HG02588 (cell line): ENCODE measurements around the gene FAM135A.
"Not testable (repeated sequence)": the region's sequence is repeated elsewhere in the genome, so short reads cannot be mapped to it uniquely, and the experiment has no call there.

Source experiments
- ATAC-seq: cut with Tn5 transposase; IDR thresholded peaks from one replicate; pipeline ENCODE4 v1.9.1; 2021; ENCODE audit warnings: mild to moderate bottlenecking, moderate library complexity; ENCODE audit not compliant: unreplicated experiment

Gene FAM135A

DNA sequence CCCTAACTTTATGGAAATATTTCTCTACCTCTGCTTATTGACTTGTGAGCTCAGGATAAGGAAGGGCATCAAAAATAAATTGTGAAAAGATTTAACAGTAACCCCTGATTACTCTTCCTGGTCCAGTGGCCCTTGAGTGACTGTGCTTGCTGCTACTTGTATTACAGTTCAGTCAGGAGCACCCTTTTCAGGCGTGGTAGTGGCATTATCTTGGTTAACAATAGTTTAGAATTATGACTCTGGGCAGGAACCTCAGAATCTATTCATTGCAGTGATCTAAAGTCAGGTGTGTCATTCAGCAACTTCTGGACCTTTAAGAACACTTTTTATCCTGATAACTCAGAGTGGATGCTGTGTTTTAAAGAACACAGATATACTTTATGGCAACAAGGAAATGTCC is 43.4 kb downstream of the FAM135A start:
- ATAC-seq, result no peak

DNA sequence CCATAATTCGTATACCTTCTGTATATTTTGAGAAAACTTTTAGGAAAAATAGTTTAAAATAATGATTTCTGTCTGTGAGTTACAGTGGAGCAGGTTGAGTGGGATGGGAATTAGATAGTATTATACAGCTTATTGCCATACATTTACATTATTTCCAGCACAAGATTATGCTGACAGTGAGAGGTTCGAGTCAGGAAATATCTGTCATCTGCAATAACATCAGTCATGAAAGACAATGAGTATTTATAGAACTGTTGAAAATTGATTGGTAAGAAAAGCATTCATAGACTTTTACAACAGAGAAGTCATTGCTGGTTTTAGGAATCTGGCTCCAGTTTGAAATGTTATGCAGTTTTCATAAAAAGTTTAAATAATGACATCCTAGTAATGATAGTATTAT is 45.9 kb downstream of the FAM135A start:
- ATAC-seq, result no peak

DNA sequence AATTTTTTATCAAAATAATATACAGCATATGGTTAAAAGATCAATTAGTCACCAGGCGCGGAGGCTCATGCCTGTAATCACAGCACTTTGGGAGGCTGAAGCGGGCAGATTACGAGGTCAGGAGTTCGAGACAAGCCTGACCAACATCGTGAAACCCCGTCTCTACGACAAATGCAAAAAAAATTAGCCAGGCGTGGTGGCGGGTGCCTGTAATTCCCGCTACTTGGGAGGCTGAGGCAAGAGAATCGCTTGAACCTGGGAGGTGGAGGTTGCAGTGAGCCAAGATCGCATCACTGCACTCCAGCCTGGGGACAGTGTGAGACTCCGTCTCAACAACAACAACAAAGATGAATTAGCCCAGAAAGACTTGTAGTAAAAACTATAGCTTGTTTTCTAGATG is 46.4 kb downstream of the FAM135A start:
- not testable (repeated sequence) for ATAC-seq

DNA sequence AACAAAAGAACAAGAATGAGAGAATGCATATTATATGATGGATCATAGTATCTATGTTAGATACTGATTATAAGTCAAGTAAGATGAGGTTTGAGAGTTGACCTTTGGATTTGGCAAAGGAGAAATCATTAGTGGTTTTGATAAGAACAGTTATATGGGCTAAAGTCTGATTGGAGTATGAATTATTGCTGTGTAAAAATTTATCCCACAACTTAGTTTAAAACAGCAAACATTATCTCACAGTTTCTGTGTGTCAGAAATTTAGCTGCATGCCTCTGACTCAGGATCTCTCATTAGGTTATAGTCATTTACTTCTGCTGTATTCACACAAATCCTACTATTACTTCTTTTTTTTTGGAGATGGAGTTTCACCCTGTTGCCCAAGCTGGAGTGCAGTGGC is 56.7 kb downstream of the FAM135A start:
- no peak for ATAC-seq

DNA sequence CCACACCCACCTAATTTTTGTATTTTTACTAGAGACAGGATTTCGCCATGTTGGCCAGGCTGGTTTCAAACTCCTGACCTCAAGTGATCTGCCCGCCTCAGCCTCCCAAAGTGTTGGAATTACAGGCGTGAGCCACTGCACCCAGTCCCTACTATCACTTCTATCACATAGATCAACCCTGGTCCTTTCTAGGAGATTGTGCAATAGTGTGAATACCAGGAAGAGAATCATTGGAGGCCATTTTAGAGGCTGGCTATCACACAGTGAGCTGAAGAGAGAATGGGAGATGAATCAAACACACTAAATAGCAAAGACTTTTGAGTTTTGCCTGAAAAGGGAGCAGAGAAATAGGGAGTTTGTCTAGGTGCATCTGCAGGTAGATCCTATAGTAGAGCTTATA is 57.2 kb downstream of the FAM135A start:
- not testable (repeated sequence) for ATAC-seq

DNA sequence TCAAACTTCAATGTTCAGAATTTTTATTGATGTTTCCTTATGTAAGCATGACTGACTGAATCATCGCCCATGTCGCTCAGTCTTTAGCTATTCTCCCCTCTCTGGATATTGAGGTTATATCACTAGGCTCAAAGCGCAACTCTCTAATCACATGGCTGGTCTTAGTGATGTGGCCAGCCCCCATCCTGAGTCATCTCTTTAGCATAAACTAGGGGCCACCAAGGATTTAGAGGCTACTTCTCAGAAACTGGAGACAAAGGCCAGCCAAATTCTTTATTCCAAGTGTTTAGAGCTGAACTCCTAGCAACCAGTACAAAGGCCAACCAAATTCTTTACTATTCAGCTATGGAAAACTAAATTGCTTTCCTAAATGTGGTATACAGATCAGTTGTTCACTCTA is 61.4 kb downstream of the FAM135A start:
- no peak for ATAC-seq

DNA sequence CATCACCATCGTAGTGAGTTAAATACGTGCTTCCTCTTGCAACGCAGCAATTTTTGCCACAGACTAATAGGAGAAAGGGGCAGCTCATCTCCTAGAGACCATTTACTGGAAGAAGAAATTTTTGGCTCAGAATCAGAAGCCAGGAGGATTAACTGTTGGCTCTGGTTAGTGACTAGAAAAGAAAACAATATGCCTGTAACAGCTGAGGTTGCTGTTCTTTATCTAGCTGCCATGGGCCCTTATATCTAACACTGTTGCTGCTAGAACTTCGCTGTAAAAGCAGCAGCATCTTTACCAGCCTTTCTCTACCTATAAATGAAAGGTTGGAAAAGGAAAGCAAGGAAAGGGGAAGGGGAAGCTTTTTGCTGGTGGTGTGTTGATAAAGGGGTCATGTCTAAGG is 65.9 kb downstream of the FAM135A start:
- ATAC-seq, result no peak

DNA sequence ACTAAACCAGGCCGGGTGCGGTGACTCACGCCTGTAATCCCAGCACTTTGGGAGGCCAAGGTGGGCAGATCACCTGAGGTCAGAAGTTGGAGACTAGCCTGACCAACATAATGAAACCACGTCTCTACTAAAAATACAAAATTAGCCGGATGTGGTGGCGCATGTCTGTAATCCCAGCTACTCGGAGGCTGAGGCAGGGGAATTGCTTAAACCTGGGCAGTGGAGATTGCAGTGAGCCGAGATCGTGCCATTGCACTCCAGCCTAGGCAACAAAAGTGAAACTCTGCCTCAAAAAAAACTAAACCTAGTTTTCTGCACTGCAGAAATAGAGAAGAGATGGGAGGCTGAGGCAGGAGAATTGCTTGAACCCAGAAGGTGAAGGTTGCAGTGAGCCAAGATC is 73.3 kb downstream of the FAM135A start:
- not testable (repeated sequence) for ATAC-seq

DNA sequence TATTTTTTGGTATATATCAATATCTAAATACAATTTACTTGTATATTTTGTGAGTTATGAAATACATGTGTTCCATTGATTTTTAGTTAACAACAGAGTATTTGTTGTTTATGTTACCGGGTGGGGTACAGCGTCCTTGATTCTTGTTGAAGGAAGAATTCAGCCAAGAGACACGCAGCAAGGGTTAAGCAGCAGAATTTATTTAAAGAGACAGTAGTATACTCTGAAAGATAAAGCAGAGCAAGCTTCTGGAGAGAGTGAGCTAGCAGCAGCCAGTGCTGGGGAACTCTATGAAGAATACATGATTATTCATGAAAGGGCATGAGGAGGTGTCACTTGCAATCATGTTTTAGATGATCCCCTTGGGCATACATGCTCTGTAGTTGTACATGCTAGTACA is 76.1 kb downstream of the FAM135A start:
- no peak for ATAC-seq

DNA sequence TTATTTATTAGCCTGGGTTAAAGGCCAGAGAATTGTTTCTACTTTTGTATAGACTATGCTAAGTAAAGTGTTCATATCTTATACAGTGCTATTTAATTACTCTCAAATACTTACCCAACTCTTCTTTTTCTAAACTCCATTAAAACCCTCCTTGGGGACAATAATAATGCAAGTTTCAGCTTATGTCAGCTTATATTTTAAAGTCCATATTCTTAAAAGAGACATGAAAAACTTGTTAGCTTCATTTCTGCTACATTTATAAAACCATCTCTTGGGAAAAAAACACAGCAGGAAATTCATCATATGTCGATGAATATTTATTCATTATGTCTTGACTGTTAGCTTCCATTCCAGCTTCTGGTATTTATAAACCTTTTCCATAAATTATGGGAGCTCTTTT is 81.5 kb downstream of the FAM135A start:
- no peak for ATAC-seq

DNA sequence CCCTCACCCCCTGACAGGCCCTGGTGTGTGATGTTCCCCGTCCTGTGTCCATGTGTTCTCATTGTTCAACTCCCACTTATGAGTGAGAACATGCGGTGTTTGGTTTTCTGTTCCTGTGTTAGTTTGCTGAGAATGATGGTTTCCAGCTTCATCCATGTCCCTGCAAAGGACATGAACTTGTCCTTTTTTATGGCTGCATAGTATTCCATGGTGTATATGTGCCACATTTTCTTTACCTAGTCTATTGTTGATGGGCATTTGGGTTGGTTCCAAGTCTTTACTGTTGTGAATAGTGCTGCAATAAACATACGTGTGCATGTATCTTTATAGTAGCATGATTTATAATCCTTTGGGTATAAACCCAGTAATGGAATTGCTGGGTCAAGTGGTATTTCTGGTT is 82.5 kb downstream of the FAM135A start:
- ATAC-seq, result not testable (repeated sequence)

DNA sequence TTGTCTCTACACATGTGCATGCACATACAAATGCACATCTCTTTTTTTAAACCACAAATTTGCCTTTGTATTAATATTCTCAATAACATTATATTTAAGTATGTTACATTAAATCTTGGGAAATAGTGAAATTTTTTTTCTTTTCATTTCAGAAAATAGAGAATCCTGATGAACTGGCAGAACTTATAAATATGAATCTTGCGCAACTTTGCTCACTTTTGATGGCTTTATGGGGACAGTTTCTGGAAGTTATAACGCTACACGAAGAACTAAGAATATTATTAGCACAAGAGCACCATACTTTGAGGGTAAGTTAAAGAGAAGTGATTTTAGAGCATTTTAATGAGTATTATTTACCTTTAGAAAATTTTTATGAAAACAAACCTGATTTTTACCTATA is 89.2 kb downstream of the FAM135A start:
- ATAC-seq, result no peak

DNA sequence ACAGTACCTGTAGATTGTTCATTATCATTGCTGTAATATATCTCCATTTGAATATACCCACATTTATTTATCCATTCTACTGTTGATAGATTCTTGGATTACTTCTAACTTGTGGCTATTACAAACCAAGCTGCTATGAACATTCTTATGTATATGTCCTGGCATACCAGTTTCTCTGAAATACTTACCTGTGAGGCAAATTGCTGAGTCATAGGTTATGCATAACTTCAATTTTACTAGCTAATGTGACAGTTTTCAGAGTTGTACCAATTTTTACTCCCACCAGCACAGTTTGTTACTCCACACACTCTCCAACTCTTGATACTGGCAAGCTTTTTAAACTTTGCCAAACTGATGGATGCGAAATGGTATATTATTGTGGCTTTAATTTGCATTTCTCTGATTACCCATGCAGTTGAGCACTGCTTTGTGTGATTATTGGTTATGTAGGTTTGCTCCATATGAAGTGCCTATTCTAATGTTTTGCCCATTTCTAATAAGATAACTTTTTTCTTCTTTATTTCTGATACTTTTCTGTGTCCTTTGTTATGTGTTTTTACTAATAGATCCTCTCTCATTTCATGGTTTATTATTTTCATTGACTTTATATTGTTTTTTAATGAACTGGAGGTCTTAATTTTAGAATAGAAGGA is 90.6 kb downstream of the FAM135A start:
- no peak for ATAC-seq

DNA sequence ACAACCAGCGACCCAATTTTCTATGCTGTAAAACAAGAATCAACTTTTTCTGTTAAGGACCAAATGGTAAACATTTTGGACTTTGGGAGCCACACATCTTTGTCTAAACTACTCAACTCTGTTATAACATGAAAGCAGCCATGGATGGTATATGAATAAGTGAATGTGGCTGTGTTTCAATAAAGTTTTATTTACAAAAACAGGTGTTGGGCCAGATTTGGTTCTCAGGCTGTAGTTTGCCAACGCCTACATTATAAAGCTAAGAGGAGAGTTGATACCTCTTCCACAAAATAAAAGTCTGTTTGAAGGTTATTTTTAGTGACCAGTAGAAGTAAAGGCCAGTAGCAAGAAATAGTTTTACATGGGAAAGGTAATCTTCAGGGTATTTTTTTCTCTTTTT is 93.0 kb downstream of the FAM135A start:
- ATAC-seq, result no peak

DNA sequence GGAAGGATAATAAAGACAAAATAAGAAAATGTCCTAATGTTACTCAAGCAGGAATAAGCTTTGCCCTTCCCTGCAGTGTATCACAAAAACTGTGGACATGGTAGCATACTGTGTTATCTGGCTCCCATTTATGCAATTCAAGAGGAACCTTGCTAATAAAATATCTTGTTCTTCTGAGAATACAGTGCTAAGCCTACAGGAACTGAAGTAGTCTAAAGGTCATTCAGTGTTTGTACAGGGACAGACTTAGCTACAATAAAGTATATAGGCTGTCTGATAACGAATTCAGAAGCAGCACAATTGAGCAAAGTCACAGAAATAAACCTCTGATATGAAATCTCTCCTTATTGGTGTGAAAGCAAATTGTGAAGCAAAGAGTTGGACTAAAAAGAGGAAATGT is 93.9 kb downstream of the FAM135A start:
- no peak for ATAC-seq

DNA sequence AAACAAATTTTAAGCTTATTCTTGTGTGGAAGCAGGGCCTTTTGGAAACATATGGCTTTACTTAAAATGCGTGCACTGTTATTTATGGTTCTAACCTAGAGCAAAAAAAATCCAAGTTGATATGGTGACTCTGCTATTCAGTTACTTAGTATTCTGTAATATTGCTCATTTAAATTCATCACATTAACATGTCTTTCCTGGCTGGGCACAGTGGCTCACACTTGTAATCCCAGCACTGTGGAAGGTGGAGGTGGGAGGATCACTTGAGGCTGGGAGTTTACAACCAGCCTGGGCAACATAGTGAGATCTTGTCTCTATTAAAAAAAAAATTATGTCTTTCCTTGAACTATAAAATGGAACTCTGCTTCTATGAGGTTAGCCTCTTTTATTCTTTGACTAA is 95.6 kb downstream of the FAM135A start:
- ATAC-seq, result no peak

DNA sequence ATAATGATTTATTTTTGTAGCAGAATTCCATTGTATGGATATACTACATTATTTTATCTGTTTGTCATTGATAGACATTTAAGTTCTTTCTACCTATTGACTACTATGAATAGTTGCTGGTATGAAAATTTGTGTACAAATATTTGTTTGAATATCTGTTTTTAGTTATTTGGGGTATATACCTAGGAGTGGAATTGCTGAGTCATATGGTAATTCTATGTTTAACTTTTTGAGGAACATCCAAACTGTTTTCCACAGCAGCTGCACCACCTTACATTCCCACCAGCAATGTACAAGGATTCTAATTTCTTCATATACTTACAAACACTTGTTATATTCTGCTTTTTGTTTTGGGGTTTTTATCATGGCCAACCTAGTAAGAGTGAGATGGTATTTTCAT is 97.3 kb downstream of the FAM135A start:
- ATAC-seq, result no peak

DNA sequence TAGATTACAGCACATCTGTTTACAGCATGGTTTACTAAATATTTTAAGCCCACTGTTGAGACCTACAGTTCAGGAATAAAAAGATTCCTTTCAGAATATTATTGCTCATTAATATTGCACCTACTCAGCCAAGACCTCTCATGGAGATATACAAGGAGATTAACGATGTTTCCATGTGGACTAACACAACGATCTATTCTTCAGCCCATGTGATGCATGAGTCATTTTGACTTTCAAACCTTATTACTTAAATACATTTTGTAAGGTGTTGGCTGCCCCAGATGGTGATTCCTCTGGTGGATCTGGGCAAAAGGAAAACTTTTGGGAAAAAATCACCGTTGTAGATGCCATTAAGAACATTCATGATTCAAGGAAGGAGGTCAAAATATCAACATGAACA is 105.4 kb downstream of the FAM135A start:
- ATAC-seq, result no peak

DNA sequence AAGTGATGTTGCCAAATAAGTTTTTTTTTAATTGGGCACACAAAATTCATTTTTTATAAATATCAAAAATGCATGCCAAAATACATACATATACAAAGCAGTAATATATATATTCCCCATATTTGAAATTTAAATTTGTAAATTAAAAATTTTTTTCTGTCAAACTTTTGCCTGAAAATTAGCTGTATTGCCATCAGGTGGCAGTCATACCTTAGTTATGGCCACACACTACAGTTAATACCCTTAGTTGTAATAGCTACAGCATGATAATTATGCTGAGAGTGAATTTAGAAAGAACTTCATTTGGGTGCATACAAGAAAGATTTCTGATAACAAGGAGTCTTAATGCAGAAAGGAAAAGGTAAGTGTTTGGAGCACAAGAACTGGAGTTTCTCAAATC is 107.3 kb downstream of the FAM135A start:
- no peak for ATAC-seq

DNA sequence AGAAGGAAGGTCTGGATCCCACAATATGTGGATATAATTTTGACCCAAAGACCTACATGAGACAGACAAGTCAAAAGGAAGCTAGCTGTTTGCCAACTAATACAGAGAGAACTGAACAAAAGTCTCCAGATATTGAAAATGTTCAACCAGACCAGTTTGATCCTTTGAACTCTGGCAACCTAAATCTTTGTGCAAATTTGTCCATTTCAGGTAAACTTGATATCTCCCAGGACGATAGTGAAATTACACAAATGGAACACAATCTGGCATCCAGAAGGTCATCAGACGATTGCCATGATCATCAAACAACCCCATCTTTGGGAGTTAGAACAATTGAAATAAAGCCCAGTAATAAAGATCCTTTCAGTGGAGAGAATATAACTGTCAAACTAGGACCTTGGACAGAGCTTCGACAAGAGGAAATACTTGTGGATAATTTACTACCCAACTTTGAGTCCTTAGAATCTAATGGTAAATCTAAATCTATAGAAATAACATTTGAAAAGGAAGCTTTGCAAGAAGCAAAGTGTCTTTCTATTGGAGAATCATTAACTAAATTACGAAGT is 111.5 kb downstream of the FAM135A start:
- no peak for ATAC-seq

DNA sequence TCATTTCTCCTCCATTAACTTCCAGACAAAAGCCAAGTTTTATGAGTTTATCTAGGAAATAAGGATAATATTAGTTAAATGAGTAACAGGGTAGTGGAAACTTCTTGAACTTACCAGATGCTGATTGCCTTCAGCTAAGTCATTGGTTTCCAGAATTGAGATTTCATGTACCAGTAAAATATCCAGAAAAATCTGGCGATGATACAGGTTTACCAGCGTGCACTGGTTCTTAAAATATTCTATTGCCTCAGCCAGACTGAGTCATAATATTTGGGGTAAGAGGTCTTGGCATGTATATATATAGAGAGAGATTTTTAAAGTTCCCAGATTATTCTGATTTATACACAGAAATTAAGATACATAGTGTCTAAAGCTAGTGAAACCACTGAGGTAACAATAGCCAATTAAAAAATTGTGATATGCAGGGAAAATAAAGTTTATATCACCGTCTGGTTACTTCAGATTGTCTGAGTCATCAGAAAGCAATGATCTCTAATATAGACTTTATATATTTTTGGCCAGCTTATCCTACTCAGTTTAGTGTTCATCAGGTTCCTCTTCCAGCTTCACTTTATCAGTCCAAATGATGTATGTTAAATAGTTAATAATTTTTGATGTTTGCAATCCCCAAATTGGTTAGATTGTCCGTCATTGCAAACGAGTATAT is 113.9 kb downstream of the FAM135A start:
- no peak for ATAC-seq

DNA sequence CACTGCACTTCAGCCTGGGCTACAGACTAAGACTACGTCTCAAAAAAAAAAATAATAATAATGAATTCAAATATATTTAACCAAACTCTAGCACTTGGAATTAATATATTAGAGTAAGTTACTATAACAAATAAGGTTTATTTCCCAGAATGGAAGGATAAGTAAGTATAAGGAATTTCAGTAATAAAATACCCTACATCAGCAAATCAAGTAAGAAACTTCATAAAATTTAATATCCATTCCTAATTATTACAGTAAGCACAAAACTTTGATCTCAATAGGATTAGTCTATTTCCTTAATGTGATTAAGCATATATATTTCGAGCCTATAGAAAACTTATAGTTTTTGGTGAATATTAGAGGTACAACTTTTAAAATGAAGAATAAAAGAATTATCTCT is 116.7 kb downstream of the FAM135A start:
- no peak for ATAC-seq

DNA sequence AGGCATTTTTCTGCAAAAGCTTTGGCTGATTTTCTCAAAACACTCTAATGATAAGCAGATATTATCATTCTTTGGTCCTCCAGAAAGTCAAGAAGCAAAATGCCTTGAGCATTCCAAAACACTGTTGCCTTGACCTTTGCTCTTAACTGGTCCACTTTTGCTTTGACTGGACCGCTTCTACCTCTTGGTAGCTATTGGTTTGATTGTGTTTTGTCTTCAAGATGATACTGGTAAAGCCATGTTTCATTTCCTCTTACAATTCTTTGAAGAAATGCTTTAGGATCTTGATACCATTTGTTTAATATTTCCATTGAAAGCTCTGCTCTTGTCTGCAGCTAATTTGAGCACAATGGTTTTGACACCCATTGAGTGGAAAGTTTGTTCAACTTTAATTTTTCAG is 117.8 kb downstream of the FAM135A start:
- no peak for ATAC-seq
